ENCODE measurements around the gene ACAP1.

DNA sequence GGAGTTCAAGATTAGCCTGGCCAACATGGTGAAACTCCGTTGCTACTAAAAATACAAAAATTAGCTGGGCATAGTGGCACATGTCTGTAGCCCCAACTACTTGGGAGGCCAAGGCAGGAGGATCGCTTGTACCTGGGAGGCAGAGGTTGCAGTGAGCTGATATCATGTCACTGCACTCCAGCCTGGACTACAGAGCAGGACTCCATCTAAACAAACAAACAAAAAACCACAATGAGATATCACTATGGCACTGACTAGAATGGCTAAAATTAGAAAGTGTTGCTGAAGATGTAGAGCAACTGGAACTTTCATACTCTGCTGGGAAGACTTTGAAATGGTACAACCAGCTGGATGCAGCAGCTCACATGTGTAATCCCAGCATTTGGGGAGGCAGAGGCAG is 38.0 kb downstream of the ACAP1 start:
- TF ChIP-seq, protein P1, sequence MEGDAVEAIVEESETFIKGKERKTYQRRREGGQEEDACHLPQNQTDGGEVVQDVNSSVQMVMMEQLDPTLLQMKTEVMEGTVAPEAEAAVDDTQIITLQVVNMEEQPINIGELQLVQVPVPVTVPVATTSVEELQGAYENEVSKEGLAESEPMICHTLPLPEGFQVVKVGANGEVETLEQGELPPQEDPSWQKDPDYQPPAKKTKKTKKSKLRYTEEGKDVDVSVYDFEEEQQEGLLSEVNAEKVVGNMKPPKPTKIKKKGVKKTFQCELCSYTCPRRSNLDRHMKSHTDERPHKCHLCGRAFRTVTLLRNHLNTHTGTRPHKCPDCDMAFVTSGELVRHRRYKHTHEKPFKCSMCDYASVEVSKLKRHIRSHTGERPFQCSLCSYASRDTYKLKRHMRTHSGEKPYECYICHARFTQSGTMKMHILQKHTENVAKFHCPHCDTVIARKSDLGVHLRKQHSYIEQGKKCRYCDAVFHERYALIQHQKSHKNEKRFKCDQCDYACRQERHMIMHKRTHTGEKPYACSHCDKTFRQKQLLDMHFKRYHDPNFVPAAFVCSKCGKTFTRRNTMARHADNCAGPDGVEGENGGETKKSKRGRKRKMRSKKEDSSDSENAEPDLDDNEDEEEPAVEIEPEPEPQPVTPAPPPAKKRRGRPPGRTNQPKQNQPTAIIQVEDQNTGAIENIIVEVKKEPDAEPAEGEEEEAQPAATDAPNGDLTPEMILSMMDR (IDR thresholded peaks at IDR 0.05), result no peak
- TF ChIP-seq POLR2AphosphoS5 (IDR thresholded peaks at IDR 0.05; ENCODE audit: low read depth, low read length), result no peak
- TF ChIP-seq, protein P2, sequence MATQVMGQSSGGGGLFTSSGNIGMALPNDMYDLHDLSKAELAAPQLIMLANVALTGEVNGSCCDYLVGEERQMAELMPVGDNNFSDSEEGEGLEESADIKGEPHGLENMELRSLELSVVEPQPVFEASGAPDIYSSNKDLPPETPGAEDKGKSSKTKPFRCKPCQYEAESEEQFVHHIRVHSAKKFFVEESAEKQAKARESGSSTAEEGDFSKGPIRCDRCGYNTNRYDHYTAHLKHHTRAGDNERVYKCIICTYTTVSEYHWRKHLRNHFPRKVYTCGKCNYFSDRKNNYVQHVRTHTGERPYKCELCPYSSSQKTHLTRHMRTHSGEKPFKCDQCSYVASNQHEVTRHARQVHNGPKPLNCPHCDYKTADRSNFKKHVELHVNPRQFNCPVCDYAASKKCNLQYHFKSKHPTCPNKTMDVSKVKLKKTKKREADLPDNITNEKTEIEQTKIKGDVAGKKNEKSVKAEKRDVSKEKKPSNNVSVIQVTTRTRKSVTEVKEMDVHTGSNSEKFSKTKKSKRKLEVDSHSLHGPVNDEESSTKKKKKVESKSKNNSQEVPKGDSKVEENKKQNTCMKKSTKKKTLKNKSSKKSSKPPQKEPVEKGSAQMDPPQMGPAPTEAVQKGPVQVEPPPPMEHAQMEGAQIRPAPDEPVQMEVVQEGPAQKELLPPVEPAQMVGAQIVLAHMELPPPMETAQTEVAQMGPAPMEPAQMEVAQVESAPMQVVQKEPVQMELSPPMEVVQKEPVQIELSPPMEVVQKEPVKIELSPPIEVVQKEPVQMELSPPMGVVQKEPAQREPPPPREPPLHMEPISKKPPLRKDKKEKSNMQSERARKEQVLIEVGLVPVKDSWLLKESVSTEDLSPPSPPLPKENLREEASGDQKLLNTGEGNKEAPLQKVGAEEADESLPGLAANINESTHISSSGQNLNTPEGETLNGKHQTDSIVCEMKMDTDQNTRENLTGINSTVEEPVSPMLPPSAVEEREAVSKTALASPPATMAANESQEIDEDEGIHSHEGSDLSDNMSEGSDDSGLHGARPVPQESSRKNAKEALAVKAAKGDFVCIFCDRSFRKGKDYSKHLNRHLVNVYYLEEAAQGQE (IDR thresholded peaks at IDR 0.05; ENCODE audit: insufficient read depth in 1 of 2, low read depth in 2 of 2, low read length in 1 of 2), result no peak
- TF ChIP-seq SIN3A (IDR thresholded peaks at IDR 0.05; ENCODE audit: borderline replicate concordance, insufficient read depth, low read depth, low read length), result no peak
